Stomach smooth muscle (tissue), 2 donors: Measurements from ENCODE around the gene AMER1.
"Not testable (repeated sequence)": the region's sequence is repeated elsewhere in the genome, so short reads cannot be mapped to it uniquely, and the experiment has no call there.

Experiments
- H3K27ac ChIP-seq: one replicate; pipeline ENCODE4 v1.7.0; 2013; ENCODE audit warnings: mild to moderate bottlenecking, low read length, inconsistent platforms
- H3K27me3 ChIP-seq, 2 donors: one replicate each; pipeline ENCODE4 v1.7.0; 2013; ENCODE audit warnings: low read length in 2 of 2; ENCODE audit not compliant: insufficient read depth in 2 of 2, control insufficient read depth in 1 of 2
- H3K36me3 ChIP-seq, 2 donors: one replicate each; pipeline ENCODE4 v1.7.0; 2013; ENCODE audit warnings: low read length in 2 of 2; ENCODE audit not compliant: control insufficient read depth in 2 of 2, insufficient read depth in 2 of 2
- H3K4me1 ChIP-seq: one replicate; pipeline ENCODE4 v1.7.0; 2013; ENCODE audit warnings: low read length; ENCODE audit not compliant: control insufficient read depth, insufficient read depth
- H3K4me3 ChIP-seq, 2 donors: one replicate each; pipeline ENCODE4 v1.7.0; 2013; ENCODE audit warnings: low read length in 2 of 2
- H3K9ac ChIP-seq, 2 donors: one replicate each; pipeline ENCODE4 v1.7.0; 2013; ENCODE audit warnings: low read length in 2 of 2, mild to moderate bottlenecking in 1 of 2
- H3K9me3 ChIP-seq, 2 donors: one replicate each; pipeline ENCODE4 v1.7.0; 2013; ENCODE audit warnings: low read length in 2 of 2; ENCODE audit not compliant: control insufficient read depth in 2 of 2
- donor health status: healthy.
- donor health status: Pancreatic carcinoma.

The AMER1 gene

DNA sequence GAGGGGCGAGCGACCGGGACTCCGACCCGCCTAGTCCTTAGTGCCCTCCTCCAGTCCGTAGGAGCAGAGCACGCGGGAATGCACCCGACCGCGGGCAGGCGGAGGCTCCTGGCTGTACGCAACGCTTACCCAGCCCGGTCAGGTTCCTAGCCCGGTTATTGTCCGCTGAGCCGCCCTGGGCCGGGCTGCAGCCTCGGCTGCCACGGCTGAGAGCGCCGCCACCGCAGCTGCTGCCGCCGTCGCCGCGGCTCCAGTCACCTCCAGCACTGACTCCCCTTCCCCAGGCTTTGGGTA lies at the start of gene AMER1:
Gene AMER1, minus strand, starts transcription at position 268 of the 294 bp plus-strand sequence. CDS start 12,422 bp downstream, outside the sequence.
- Histone ChIP-seq H3K27me3 (peaks cover 0 to 2% of the 10 kb centered on the region in 2 donors), H3K27ac (peak within 1 kb of the TSS; percentile 85), H3K9me3 (no peaks in the 10 kb centered on the region), H3K4me1 (peaks cover 40% of the 10 kb centered on the region), H3K9ac (peak within 1 kb of the TSS; percentile 76 to 87), H3K36me3 (no peaks in the 10 kb centered on the region), H3K4me3 (peak within 1 kb of the TSS; percentile 72 to 78)

- Histone ChIP-seq H3K9me3 (no peaks in the 10 kb centered on the region), H3K9ac (no peak within 1 kb of the TSS), H3K27me3 (no peaks in the 10 kb centered on the region), H3K36me3 (no peaks in the 10 kb centered on the region), H3K27ac (no peak within 1 kb of the TSS), H3K4me3 (no peak within 1 kb of the TSS), H3K4me1 (no peaks in the 10 kb centered on the region)
Measured at GRCh38 chrX:64230123-64230970, 24.8 kb upstream of the AMER1 start, which contains the start of gene ASB12. Gene ASB12 (minus strand): TSS chrX:64230607. CDS start chrX:64225650, 4,957 bp downstream.

DNA sequence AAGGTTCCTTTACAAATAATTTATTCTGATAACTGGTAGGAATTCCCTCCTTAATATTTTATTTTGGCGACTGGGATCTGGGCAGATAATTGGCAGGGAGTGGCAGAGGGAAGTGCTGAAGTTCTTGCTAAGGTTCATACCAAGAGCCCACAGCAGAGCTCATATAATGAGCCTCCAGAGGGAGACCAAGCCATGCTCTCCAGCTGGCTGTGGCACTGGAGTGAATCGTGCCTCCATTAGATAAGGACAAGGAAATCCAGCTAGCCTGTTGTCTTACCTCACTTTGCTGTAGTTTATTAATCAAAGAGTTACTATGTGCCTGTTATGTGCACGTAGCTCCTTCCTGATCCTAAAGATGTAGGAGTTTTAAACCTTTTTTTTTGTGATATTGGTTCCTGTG lies 23.6 kb upstream of the AMER1 start:
- Histone ChIP-seq H3K4me3 (no peak overlapping the region), H3K27ac (no peak overlapping the region), H3K4me1 (no peaks in the 10 kb centered on the region), H3K36me3 (no peaks in the 10 kb centered on the region), H3K9ac (no peak overlapping the region), H3K27me3 (peaks cover 0 to 2% of the 10 kb centered on the region in 2 donors), H3K9me3 (no peaks in the 10 kb centered on the region)

DNA sequence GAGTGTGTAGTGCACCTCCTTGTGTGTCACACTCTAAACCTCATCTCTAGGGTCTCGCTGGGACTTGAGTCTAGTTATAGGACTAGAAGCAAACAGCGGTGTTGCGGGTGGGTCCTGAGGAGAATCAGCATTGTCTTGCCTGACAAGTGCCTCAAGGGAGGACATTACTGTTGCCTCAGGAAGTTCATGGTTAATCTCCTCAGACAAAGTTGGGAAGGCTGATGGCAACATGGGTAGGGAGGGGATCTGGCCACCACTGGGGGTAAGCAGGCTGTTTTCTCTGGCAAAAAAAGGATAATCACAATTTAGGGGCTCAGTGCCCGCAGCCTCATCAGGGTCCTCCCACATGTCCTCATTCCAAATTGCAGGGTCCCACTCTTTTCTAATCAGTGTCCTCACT lies 12.5 kb upstream of the AMER1 start:
- no peaks in the 10 kb centered on the region for H3K9me3 ChIP-seq
- no peaks in the 10 kb centered on the region for H3K4me1 ChIP-seq
- no peak overlapping the region for H3K9ac ChIP-seq
- H3K36me3 ChIP-seq: no peaks in the 10 kb centered on the region
- no peak overlapping the region for H3K27ac ChIP-seq
- H3K27me3 ChIP-seq: peaks cover 0 to 12% of the 10 kb centered on the region in 2 donors
- H3K4me3 ChIP-seq: no peak overlapping the region

DNA sequence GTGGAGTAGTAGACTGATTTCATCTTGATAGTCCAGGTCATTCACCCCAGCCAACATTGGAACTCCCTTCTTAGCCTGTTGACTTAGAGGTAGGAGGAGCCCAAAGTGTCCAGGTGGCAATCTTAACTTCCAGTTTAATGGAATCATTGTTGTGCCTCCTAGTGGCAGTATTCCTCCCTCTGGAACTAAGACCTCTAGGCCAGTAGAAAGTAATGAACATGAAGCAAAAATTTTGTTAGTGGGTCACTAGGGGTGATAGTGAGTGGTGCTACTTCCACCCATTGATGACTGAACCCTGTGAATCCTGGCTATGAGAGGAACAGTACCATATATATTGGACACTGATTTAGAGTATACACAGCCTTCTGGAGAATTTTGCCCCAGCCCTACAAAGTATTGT lies 8.5 kb upstream of the AMER1 start:
- H3K4me3 ChIP-seq, H3K36me3 ChIP-seq, H3K27ac ChIP-seq, H3K9ac ChIP-seq, H3K27me3 ChIP-seq, H3K9me3 ChIP-seq, H3K4me1 ChIP-seq: not testable (repeated sequence)

DNA sequence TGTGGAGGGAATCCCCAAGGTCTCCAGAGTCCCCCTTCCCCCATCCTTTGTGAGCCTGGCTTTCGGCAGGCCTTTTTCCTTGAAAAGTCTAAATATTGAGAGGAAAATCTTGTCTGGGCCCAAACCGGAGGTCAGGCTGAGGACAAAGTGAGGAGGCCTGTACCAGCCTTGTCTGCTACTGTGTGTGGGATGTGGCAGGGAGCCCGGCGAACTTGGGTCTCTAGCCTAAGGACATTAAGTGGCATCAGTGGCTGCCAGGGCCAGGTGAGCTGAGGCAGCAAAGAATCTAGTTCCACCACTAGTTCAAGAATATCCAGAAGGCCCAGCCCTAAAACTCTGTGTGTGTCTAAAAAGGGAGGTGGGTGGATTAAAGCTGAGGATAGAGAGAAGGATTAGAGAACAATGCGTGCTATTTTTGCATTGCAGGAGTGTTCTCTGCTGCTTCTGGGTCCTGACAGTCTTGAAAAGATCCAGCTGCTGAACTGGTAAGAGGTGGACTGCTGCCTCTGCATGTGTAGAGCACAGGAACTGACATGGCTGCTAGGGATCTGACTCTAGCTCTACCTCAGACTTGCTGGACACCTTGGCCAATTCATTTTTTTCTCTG lies 1.2 kb upstream of the AMER1 start:
- Histone ChIP-seq H3K9me3 (no peaks in the 10 kb centered on the region), H3K4me1 (peaks cover 37% of the 10 kb centered on the region), H3K27ac (peak overlapping the region; percentile 85), H3K36me3 (no peaks in the 10 kb centered on the region), H3K4me3 (peak overlapping the region; percentile 72 to 78), H3K9ac (peak overlapping the region; percentile 76 to 87), H3K27me3 (peaks cover 0 to 2% of the 10 kb centered on the region in 2 donors)

DNA sequence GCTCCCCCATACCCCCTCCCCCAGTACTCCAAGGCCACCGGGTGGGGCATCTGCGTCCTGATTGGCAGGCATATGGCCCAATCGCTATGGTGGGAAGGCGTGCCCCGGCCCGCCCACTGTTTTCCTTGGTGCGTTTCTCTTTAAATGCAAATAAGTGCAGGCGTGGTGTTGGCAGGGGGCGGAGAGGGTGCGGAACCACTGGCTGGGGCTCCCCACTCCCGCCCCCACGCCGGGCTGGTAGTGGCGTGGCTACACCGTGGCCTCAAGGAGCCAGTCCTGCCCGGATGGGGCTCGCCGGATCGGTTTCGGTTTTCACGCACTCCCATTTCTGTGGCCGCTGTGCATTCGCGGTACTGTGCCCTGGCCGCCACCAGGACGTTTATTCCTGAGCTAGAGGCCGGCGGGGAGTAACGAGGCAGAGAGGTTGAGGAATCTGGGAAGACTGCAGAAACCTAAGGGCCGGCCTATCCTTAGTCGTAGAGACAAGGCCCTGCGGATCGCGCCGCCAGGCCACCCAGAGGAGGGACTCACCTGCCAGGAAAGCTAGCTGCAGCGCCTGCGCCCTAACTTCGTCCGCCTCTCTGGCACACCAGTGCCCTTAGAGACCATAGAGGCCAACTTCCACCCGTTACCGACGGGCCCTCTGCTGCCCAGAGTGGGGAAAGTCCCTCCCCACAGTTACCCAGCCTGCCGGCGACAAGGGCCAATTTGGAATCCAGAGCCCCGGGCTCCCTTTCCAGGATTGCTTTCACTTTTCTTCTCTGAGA lies 410 bp upstream of the AMER1 start:
- H3K27ac ChIP-seq: peak overlapping the region; percentile 85
- no peaks in the 10 kb centered on the region for H3K36me3 ChIP-seq
- peak overlapping the region; percentile 76 to 87 for H3K9ac ChIP-seq
- peaks cover 40% of the 10 kb centered on the region for H3K4me1 ChIP-seq
- peak overlapping the region; percentile 72 to 78 for H3K4me3 ChIP-seq
- no peaks in the 10 kb centered on the region for H3K9me3 ChIP-seq
- peaks cover 0 to 2% of the 10 kb centered on the region in 2 donors for H3K27me3 ChIP-seq

GRCh38 chrX:64204701-64205440 lies 637 bp downstream of the AMER1 start:
- Histone ChIP-seq H3K9ac (peak overlapping the region; percentile 62 to 64), H3K27ac (peak overlapping the region; percentile 85), H3K4me1 (peaks cover 40% of the 10 kb centered on the region), H3K4me3 (peak overlapping the region; percentile 72 to 78), H3K27me3 (peaks cover 0 to 2% of the 10 kb centered on the region in 2 donors), H3K36me3 (no peaks in the 10 kb centered on the region), H3K9me3 (no peaks in the 10 kb centered on the region)

DNA sequence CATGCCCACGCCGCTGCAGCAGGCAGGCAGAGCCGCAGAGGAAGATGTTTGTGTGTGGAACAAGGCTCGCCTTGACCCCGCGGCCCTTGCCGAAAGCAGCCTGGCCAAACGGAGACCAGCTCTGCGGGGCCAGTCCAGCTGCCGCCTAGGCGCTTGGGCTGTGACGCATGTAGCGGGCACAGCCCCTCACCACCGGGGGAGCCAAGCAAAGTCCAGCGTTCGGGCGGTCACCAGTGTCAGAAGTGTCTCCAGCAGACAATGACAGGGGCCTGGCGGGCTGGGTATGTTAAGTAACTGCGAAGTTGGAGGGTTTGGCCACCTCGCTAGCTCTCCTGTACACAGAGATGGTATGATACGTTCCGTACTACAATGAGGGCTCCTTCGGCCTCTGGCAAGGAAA lies 1.3 kb downstream of the AMER1 start:
- peaks cover 40% of the 10 kb centered on the region for H3K4me1 ChIP-seq
- H3K27me3 ChIP-seq: peaks cover 0 to 2% of the 10 kb centered on the region in 2 donors

GRCh38 chrX:64202808-64203325 lies 2.6 kb downstream of the AMER1 start:
- peak overlapping the region; percentile 67 for H3K27ac ChIP-seq
- H3K27me3 ChIP-seq: peaks cover 0 to 2% of the 10 kb centered on the region in 2 donors
- no peak overlapping the region for H3K9ac ChIP-seq
- H3K4me1 ChIP-seq: peaks cover 37% of the 10 kb centered on the region
- H3K9me3 ChIP-seq: no peaks in the 10 kb centered on the region
- H3K36me3 ChIP-seq: no peaks in the 10 kb centered on the region
- H3K4me3 ChIP-seq: no peak overlapping the region

More for the DNA sequence above, 1.3 kb downstream of the AMER1 start:
- Histone ChIP-seq H3K27ac (peak overlapping the region; percentile 67), H3K36me3 (no peaks in the 10 kb centered on the region), H3K4me3 (peak overlapping the region; percentile 63 to 78), H3K9me3 (no peaks in the 10 kb centered on the region), H3K9ac (peak overlapping the region; percentile 62 to 64)
